Stomach smooth muscle (tissue), 2 donors: ENCODE measurements around the gene SRGAP3.

ENCODE experiments used
- H3K27ac ChIP-seq: one replicate; pipeline ENCODE4 v1.7.0; 2013; ENCODE audit warnings: mild to moderate bottlenecking, low read length, inconsistent platforms
- H3K27me3 ChIP-seq, 2 donors: one replicate each; pipeline ENCODE4 v1.7.0; 2013; ENCODE audit warnings: low read length in 2 of 2; ENCODE audit not compliant: insufficient read depth in 2 of 2, control insufficient read depth in 1 of 2
- H3K36me3 ChIP-seq, 2 donors: one replicate each; pipeline ENCODE4 v1.7.0; 2013; ENCODE audit warnings: low read length in 2 of 2; ENCODE audit not compliant: control insufficient read depth in 2 of 2, insufficient read depth in 2 of 2
- H3K4me1 ChIP-seq: one replicate; pipeline ENCODE4 v1.7.0; 2013; ENCODE audit warnings: low read length; ENCODE audit not compliant: control insufficient read depth, insufficient read depth
- H3K4me3 ChIP-seq, 2 donors: one replicate each; pipeline ENCODE4 v1.7.0; 2013; ENCODE audit warnings: low read length in 2 of 2
- H3K9ac ChIP-seq, 2 donors: one replicate each; pipeline ENCODE4 v1.7.0; 2013; ENCODE audit warnings: low read length in 2 of 2, mild to moderate bottlenecking in 1 of 2
- H3K9me3 ChIP-seq, 2 donors: one replicate each; pipeline ENCODE4 v1.7.0; 2013; ENCODE audit warnings: low read length in 2 of 2; ENCODE audit not compliant: control insufficient read depth in 2 of 2
- donor health status: healthy.
- donor health status: Pancreatic carcinoma.

SRGAP3 gene

GRCh38 chr3:8978551-8978950 lies 270.9 kb downstream of the SRGAP3 start:
- H3K27ac ChIP-seq = no peak overlapping the region
- H3K4me3 ChIP-seq = no peak overlapping the region
- H3K4me1 ChIP-seq = no peaks in the 10 kb centered on the region
- no peaks in the 10 kb centered on the region for H3K36me3 ChIP-seq
- H3K9ac ChIP-seq = no peak overlapping the region
- H3K9me3 ChIP-seq = peaks cover 0 to 6% of the 10 kb centered on the region in 2 donors
- peaks cover 8 to 11% of the 10 kb centered on the region in 2 donors for H3K27me3 ChIP-seq

GRCh38 chr3:8976540-8977182 lies 272.8 kb downstream of the SRGAP3 start:
- H3K4me3 ChIP-seq = no peak overlapping the region
- peaks cover 8 to 9% of the 10 kb centered on the region in 2 donors for H3K27me3 ChIP-seq
- H3K36me3 ChIP-seq = no peaks in the 10 kb centered on the region
- no peak overlapping the region for H3K9ac ChIP-seq
- peaks cover 0 to 6% of the 10 kb centered on the region in 2 donors for H3K9me3 ChIP-seq
- no peak overlapping the region for H3K27ac ChIP-seq
- H3K4me1 ChIP-seq = no peaks in the 10 kb centered on the region

- no peaks in the 10 kb centered on the region for H3K36me3 ChIP-seq
- peaks cover 8% of the 10 kb centered on the region in 2 donors for H3K27me3 ChIP-seq
- no peaks in the 10 kb centered on the region for H3K4me1 ChIP-seq
- H3K27ac ChIP-seq = no peak overlapping the region
- no peak overlapping the region for H3K9ac ChIP-seq
- peaks cover 0 to 6% of the 10 kb centered on the region in 2 donors for H3K9me3 ChIP-seq
- H3K4me3 ChIP-seq = no peak overlapping the region
Measured at GRCh38 chr3:8975081-8976020, 274.1 kb downstream of the SRGAP3 start.

- H3K27me3 ChIP-seq = peaks cover 7 to 8% of the 10 kb centered on the region in 2 donors
- H3K9me3 ChIP-seq = peaks cover 0 to 4% of the 10 kb centered on the region in 2 donors
- no peaks in the 10 kb centered on the region for H3K36me3 ChIP-seq
- H3K4me1 ChIP-seq = no peaks in the 10 kb centered on the region
- no peak overlapping the region for H3K4me3 ChIP-seq
- H3K27ac ChIP-seq = no peak overlapping the region
- H3K9ac ChIP-seq = no peak overlapping the region
Measured at GRCh38 chr3:8974458-8974857, 275.0 kb downstream of the SRGAP3 start.

- Histone ChIP-seq H3K4me3 (no peak overlapping the region), H3K36me3 (no peaks in the 10 kb centered on the region), H3K27ac (no peak overlapping the region), H3K9me3 (no peaks in the 10 kb centered on the region), H3K27me3 (peaks cover 6 to 8% of the 10 kb centered on the region in 2 donors), H3K4me1 (no peaks in the 10 kb centered on the region), H3K9ac (no peak overlapping the region)
Measured at GRCh38 chr3:8972639-8973038, 276.8 kb downstream of the SRGAP3 start.

- Histone ChIP-seq H3K36me3 (no peaks in the 10 kb centered on the region), H3K9me3 (no peaks in the 10 kb centered on the region), H3K4me3 (no peak overlapping the region), H3K4me1 (no peaks in the 10 kb centered on the region), H3K27me3 (peaks cover 0 to 3% of the 10 kb centered on the region in 2 donors), H3K9ac (no peak overlapping the region), H3K27ac (no peak overlapping the region)
Measured at GRCh38 chr3:8970971-8971589, 278.4 kb downstream of the SRGAP3 start.

GRCh38 chr3:8969241-8969640 lies 280.2 kb downstream of the SRGAP3 start:
- Histone ChIP-seq H3K9ac (no peak overlapping the region), H3K9me3 (no peaks in the 10 kb centered on the region), H3K36me3 (no peaks in the 10 kb centered on the region), H3K27ac (no peak overlapping the region), H3K4me1 (no peaks in the 10 kb centered on the region), H3K27me3 (peaks cover 0 to 3% of the 10 kb centered on the region in 2 donors), H3K4me3 (no peak overlapping the region)

GRCh38 chr3:8968375-8968882 lies 281.0 kb downstream of the SRGAP3 start:
- no peak overlapping the region for H3K9ac ChIP-seq
- H3K27ac ChIP-seq = no peak overlapping the region
- H3K36me3 ChIP-seq = no peaks in the 10 kb centered on the region
- H3K4me3 ChIP-seq = no peak overlapping the region
- H3K4me1 ChIP-seq = no peaks in the 10 kb centered on the region
- H3K27me3 ChIP-seq = peaks cover 0 to 3% of the 10 kb centered on the region in 2 donors
- H3K9me3 ChIP-seq = no peaks in the 10 kb centered on the region

- no peak overlapping the region for H3K4me3 ChIP-seq
- no peaks in the 10 kb centered on the region for H3K9me3 ChIP-seq
- peaks cover 4% of the 10 kb centered on the region for H3K4me1 ChIP-seq
- peaks cover 0 to 3% of the 10 kb centered on the region in 2 donors for H3K27me3 ChIP-seq
- H3K36me3 ChIP-seq = no peaks in the 10 kb centered on the region
- H3K27ac ChIP-seq = no peak overlapping the region
- no peak overlapping the region for H3K9ac ChIP-seq
Measured at GRCh38 chr3:8967553-8967952, 281.9 kb downstream of the SRGAP3 start.

- no peak overlapping the region for H3K4me3 ChIP-seq
- peaks cover 9% of the 10 kb centered on the region for H3K4me1 ChIP-seq
- H3K9ac ChIP-seq = no peak overlapping the region
- H3K27ac ChIP-seq = no peak overlapping the region
- H3K9me3 ChIP-seq = no peaks in the 10 kb centered on the region
- peaks cover 0 to 3% of the 10 kb centered on the region in 2 donors for H3K27me3 ChIP-seq
- no peaks in the 10 kb centered on the region for H3K36me3 ChIP-seq
Measured at GRCh38 chr3:8966820-8967348, 282.6 kb downstream of the SRGAP3 start.
